ENCODE results near the gene ASXL3. TPM values are rescaled to one million over a fixed set of nuclear protein-coding genes. Genes with fewer than 3 reads are reported as not detected.

The ASXL3 gene
- total and polyA plus RNA-seq, 2 donors (not counting 3 experiments of a cell fraction or from before 2014, with no cell fraction given) = 0.07 to 0.27 TPM

GRCh38 chr18:33603454-33603853 is 25.4 kb downstream of the ASXL3 start:
- H3K4me1 ChIP-seq (ENCODE audit: control insufficient read depth, extremely low read depth, insufficient read depth, low read length) = peaks cover 7% of the 10 kb centered on the region
- TF ChIP-seq MAX (IDR thresholded peaks at IDR 0.05; ENCODE audit: insufficient read depth, insufficient read length) (no peak), EZH2 (IDR thresholded peaks at IDR 0.05; ENCODE audit: borderline replicate concordance, low read depth, low read length, severe bottlenecking) (no peak), MYC (IDR thresholded peaks at IDR 0.05; ENCODE audit: low read depth, low read length) (no peak), GATA2 (IDR thresholded peaks at IDR 0.05; ENCODE audit: insufficient read depth, insufficient read length, low read depth, low read length) (no peak), JUN (IDR thresholded peaks at IDR 0.05; ENCODE audit: borderline replicate concordance, insufficient read depth, insufficient read length, low read depth) (no peak), POLR2A (IDR thresholded peaks at IDR 0.05; ENCODE audit: low read depth, low read length) (no peak), CTCF (IDR thresholded peaks at IDR 0.05; ENCODE audit: extremely low read depth in 1 of 2, insufficient read depth in 1 of 2, low read depth in 1 of 2, low read length in 2 of 2) (no peak), FOS (IDR thresholded peaks at IDR 0.05; ENCODE audit: borderline replicate concordance, insufficient read depth, low read length) (no peak), POLR2AphosphoS5 (IDR thresholded peaks at IDR 0.05; ENCODE audit: insufficient read depth, low read depth, low read length) (no peak)
- POLR2A ChIA-PET = no interaction called here

More at GRCh38 chr18:33603454-33603853, 25.4 kb downstream of the ASXL3 start:
- no TSS peak for BruUV-seq (replicated peaks)
- Histone ChIP-seq H3K27ac (ENCODE audit: insufficient read depth, low read depth, low read length) (no peak overlapping the region), H3K4me3 (replicated peaks in 1 of 3; ENCODE audit: insufficient read depth in 1 of 3, low read depth in 1 of 3, low read length in 3 of 3) (no peak overlapping the region), H3K9me3 (replicated peaks; ENCODE audit: control insufficient read depth, insufficient read depth, low read length) (no peaks in the 10 kb centered on the region), H3K36me3 (ENCODE audit: control insufficient read depth in 2 of 2, extremely low read depth in 1 of 2, insufficient read depth in 2 of 2, low read length in 2 of 2) (no peaks in the 10 kb centered on the region), H3K9me1 (replicated peaks; ENCODE audit: control insufficient read depth, extremely low read depth, insufficient read depth, low read length) (no peaks in the 10 kb centered on the region), H3K27me3 (ENCODE audit: control insufficient read depth in 2 of 2, insufficient read depth in 2 of 2, low read length in 2 of 2) (no peaks in the 10 kb centered on the region), H2AFZ (ENCODE audit: low read depth, low read length) (no peak overlapping the region), H3K9ac (replicated peaks; ENCODE audit: extremely low read depth, insufficient read depth, low read length) (no peak overlapping the region), H3K4me2 (ENCODE audit: insufficient read depth, low read length) (no peak overlapping the region), H3K79me2 (ENCODE audit: control insufficient read depth, insufficient read depth, low read length) (no peaks in the 10 kb centered on the region), H4K20me1 (replicated peaks; ENCODE audit: control insufficient read depth, extremely low read depth, insufficient read depth, low read length) (no peaks in the 10 kb centered on the region)
- dilution Hi-C loops (cut with MboI; ENCODE audit: extremely low pct_ligation_motif_present, low sequenced_read_pairs) (no loop called here), intact Hi-C loops (cut with micrococcal nuclease) (no loop called here)
- DNase-seq (ENCODE audit: low read depth, low spot score) = no peak
- no peak for FAIRE-seq
- CTCF ChIA-PET = no interaction called here
